Hematopoietic multipotent progenitor cell (in vitro differentiated cells): ENCODE measurements around the gene MAST4. TPM values are rescaled to one million over a fixed set of nuclear protein-coding genes. Genes with fewer than 3 reads are reported as not detected.

Experiments used
- DNase-seq, 3 donors: peaks; one replicate each; pipeline ENCODE4 v3.0.0-alpha.2; 2011 to 2015; ENCODE audit warnings: low read depth in 2 of 3, low spot score in 2 of 3
- total RNA-seq: library from RNA; depleted of rRNA; stranded (reverse); fragments of >200 nt; gene quantifications from one replicate; pipeline ENCODE4 v1.2.3, GENCODE V29; 2012

MAST4 gene
- total RNA-seq, 1 donor = 19.9 TPM

DNA sequence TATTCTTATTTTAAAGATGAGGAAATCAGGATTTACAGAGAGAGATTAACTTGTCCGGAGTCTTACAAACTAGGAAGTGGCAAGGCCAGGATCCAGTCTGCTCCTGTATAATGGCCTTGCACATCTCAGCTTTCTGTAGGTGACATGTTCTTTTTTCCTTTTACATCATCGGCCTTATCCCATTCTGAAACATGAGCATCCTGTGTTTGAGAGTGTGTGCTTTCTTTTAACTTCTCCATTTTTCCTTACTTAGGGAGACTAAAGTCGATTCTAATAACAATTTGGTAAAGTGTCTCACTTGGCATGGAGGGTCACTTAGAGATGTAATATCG, 385.8 kb downstream of the MAST4 start:
- DNase-seq = no peak

DNA sequence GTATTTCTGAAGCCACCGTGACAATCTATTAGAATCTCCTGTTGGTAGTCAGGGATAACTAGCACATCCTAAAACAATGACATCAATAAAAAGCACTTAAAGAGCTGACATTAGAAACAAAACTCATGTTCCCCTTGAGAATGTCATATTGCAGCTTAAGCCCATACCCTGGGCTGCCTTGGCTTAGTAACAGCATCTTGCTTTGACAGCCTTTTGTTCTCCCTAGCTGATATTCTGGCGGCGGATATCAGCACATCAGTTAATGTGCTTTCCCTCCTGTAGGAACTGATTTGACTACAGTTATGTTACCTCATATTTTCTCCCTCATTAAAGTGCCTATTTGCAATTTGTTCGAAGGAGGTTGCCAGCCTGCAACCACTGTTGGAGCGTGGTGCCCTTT, 386.3 kb downstream of the MAST4 start:
- no peak for DNase-seq

DNA sequence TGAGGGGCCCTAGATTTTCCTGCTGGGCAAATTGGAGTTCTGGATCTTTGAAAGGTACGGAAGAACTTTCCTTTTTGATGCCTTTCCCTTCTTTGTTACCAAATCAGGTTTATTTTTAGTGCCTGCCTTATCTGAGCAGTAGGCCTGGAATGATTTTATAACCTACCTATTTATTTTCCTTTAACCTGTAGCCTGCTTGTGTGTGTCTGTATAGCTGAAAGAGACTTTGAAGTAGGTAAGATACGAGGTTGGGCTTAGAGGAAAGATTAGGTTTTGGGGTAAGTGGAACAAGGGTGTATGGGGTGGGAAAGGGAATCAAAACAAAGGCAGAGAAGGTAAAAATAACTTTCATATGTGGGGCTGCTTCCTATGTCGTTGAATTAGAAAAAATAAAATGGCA, 389.2 kb downstream of the MAST4 start:
- no peak for DNase-seq

DNA sequence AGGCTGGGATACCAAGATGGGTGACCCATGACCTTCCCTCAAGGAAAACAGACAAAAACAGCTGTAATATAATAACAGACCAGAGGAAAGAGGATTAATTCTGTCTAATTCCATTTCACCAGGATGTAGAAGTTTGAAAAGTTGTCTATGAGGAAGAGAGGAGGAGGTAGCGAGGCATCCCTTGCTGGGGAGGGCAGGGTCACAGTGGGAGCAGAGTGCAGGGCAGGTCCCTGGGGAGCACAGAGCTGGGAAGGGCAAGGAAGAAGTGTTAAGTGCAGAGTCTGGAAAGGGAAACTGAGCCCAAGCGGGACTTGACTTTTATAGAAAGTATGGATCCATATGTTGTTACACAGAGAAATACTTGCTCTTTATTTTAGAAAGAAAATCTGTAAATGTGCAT, 389.8 kb downstream of the MAST4 start:
- no peak for DNase-seq

DNA sequence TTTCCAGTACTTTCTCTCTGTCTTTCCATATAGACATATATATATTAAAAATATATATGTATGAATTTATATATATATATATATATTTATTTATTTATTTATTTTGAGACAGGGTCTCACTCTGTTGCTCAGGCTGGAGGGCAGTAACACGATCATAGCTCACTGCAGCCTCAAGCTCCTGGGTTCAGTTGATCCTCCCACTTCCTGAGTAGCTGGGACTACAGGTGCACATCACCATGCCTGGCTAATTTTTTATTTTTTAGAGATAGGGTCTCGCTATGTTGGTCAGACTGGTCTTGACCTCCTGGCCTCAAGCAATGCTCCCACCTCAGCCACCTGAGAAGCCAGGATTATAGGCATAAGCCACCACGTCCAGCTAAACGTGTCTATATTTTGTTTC, 390.3 kb downstream of the MAST4 start:
- DNase-seq = no peak

DNA sequence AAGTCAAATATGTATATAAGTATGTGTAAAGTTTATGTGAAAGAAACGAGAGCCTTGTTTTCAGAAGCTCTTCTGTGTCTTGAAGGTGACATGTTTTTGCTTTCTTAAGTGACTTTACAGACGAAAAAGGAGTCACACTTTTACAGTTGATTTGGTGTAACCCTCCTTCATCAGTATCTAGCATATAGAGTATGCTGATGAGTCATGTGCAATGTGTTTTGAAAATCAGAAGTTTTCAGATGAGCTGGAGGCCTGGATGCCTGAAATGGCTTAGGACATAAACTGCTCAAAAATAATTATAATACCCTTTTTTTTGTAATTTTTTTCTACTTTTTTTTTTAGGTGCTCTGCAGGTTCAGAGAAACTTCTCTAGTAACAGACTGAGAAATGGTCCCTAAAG, 390.9 kb downstream of the MAST4 start:
- no peak for DNase-seq

DNA sequence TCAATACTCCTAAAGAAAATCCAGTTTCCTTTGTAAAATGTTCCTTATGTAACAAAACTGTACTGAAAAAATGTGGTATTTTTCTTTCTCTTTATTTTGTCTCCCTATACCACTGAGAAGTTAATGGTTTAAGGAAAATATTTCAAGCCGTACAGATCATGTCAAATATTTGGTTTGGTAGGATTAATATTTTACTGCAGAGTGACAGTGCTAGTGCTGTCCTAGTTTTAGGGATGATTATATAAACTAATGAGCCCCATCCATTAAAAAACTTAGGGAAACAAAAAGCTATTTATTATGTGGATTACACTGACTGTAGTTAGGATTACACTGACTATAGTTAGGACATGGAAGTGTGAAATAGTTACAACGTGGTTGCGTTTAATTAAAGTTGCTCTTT, 391.3 kb downstream of the MAST4 start:
- no peak for DNase-seq

DNA sequence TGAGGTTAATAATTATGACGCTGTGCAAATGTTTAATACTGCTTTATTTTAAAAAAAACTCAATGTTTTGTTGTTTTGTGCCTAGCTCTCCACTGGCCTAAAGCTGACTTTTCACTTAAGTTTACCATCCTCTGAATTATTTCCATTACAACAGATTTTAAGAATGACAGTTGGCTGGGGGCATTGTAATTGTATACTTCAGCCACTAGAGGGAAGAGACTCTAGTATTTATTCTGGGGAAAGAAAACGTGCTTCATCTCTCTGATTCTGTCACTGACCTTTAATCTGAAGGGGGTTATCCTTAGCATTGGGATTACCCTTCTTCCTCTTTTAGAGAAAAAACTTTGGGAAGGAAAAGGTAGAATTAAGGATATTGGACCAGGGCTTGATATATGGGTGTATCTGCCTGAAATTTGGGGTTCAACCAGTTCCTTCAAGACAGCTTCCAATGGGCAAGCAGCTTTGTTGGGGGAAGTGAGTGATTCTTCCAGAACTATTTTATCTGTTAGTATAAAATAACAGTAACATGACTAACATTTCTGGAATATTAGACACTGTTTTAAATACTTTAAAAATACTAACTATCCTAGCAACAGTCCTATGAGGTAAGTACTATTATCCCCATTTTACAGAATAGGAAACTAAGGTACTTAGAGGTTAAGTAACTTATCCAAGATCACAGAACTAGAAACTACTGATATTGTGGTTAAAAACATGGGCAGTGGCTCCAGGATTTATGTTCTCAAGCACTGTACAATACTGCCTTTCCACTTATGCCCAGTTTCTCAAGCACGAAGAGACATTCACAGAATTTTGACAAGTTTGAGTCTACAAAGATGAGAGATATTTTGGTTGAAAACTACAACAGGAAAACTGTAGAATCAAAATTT, 392.0 kb downstream of the MAST4 start:
- peak in 1 of 3 donors; percentile 66 for DNase-seq

DNA sequence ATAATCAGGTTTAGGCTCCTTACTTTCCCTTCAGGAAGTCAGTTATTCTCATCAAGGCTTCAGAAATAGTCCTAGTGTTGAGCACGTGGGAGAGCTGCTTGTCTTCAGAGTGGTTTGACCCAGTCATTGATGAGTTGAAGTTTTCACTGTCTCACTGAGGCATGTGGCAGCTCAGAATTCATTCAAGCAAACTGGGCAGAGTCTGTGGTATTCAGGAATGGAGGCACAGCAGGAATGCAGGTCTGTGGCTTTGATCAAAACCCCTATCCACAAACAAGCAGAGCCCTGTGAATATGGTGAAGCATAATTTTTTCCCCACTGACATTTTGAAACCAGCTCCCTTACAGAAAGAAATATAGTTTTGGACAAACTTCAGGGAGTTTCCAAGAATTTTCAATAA, 393.1 kb downstream of the MAST4 start:
- DNase-seq = no peak

DNA sequence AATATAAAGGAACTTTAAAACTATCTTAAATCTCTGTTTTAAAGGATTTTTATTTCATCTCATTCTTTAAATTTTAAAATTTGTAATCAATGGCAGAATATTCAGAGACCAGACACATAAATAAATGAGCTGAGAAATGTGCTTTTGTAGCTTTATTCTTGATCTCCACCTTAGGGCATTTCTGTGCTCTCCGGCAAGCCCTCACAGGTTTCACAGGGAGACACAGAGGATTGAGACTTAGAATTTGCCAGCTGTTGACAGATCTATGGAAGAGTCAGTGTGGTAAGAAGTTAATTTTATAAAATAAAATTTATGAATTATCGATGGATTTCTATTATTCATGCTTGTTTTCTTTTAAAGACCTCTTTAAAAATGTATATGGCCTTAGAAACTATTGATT, 393.6 kb downstream of the MAST4 start:
- DNase-seq = no peak

DNA sequence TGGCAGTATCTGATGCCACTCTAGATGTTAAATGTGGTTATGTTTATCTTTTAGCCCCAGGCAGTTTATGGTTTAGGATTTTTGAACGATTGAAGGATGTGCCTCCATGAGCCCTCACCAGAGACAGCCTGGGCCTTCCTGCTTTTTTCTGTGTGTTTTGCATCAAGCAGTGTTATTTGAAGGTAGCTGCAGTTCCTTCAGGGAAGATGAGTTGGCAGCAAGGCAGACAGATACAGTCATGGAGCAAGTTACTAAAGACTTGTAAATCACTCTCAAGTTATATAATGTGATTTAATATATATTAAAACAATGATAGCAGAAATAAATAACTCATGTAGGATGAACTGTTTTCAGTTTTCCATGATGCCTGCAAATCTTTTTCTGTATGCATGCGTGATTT, 395.6 kb downstream of the MAST4 start:
- DNase-seq = no peak

DNA sequence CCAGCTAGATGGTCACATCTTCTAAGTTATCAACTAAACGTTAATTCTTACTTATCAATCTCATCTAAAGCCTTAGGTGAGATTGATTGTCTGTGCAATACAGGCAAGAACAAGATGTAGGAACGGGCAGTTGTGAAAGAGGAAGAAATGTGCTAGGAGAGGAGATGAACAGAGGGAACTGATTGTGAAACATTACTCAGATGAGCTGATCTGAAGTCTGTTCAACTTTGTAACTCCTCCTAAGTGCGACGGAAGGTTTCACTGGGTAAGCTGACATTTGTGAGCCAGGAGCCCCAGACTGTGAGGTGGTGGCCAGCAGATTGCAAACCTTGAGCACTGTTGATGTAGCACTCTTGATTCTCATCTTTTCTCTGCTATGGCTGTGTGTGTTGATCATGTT, 396.4 kb downstream of the MAST4 start:
- peak in 1 of 3 donors; percentile 44 for DNase-seq

DNA sequence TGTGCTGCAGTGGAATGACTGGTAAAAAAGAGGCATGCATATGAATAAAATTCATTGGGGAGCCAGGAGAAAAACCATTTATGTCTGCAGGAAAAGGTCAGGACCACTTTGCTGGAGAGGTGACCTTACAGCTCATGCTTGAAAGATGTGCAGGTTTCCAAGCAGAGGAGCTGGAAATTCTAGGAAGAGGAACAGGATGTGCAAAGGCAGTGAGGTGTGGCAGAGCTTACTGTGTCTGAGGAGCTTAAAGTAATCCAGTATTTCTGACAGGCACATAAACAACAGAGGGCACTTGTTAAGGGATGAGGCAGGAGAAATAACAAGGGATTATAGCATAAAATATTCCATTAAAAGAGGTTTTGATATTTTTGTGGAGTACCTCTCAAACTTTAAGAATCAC, 397.3 kb downstream of the MAST4 start:
- no peak for DNase-seq

DNA sequence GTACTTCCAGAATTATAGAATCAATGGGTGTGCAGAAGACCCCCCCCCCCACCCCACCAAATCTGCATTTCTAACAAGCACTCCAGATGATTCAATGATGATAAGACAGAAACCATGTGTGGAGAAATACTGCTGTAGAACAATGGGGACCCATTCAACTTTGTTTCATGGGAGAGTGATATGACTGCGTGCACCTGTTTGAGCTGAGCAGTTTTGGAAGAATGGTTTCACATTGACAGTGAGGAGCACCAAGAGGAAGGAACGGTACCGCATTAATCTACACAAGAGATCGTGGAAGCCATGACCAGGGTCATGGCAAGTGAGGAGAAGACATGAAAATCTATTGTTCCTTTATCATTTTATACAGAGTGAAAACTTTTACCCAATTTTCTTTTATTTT, 397.7 kb downstream of the MAST4 start:
- no peak for DNase-seq

DNA sequence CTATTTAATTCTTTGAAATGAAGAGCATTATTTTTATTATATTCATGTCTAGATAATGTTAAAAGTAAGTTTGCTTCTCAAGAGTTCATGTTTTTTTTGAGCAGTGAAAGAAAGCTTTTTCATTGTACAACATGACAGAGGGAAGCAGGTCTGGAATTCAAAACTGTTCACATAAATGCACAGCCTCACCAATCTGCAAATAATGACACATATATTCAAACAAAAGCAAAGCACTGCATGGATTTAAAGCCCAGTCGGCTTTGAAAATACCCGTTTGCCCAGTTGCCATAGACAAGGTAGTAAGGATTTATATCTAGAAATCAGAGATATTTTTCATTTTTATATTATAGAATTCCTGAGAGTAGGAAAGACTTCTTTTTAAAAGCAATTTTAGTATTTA, 398.6 kb downstream of the MAST4 start:
- no peak for DNase-seq

DNA sequence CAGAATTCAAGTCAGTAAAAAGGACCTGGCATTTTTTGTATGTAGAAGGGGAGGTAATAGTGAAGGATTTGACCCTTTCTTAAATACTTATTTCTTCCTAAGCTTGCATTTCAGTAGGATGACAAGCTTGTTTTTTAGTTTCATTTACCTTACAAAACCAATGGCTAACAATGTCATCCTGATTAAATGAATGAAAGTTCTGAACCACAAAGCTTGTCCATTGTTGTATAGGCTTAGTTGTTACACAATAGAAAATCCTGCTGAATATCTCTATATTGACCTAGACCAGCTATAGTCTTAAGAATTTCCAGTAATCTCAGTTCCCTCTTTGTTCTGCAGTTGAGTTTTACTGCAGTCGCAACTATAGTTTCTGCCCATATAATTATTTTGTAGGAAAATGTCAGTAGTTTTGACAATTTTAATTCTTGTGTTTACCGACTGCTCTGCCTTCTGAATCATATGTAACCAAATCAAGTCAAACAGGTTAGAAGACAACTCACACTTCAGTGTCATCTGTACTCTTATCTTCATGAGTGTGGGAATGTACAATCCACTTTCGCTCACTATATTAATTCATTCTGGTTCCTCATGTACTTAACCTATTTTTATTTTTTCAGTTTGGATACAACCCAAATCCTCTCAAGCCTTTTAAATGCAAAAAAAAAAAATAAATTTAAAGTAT, 404.7 kb downstream of the MAST4 start:
- no peak for DNase-seq

DNA sequence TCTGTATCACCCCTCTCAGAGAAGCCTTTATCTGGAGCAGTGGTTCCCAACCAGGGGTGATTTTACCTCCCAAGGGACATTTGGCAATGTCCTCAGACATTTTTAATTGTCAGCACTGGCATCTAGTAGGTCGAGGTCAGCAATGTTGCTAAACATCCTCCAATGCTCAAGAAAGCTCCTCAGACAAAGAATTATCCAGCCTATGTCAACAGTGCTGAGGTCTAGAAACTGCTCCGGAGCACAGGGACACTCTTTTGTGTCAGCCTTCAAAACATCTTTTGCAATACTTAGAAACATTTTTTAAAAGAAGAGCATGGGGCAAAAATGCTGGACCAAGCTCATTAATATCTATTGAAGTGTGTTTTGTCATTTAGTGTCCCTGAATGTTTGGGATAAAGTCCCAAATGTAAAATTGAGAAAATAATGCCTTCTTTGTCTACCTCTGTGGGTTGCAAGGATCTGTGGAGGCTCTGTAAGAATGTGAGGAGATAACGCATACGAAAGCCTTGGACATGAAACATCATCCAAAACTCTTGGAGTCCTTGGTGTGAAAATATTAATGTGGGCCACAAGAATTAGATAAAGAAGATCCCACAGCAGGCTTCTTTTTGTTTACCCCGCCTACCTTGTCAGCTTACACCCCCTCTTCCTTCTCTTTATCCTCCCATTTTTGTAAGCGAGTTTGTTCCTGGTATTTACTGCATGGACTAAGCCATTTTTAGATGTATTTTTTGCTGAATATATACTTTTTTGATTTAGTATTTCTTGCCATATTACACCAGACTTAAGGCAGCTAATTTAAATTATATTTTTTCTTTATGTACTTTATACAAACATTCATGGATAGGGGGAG, 406.9 kb downstream of the MAST4 start:
- no peak for DNase-seq

DNA sequence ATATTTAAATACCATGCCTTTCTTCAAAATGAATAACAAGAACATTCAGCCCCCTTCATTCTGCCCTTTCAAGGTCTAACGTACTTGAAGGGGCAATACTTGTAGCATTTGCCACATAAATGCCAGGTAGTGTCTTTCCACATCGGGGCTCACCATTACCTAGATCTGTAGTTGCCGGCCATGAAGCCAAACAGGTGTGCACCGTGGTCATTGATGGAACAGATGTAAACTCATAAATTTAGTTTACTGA, 407.4 kb downstream of the MAST4 start:
- DNase-seq = no peak

DNA sequence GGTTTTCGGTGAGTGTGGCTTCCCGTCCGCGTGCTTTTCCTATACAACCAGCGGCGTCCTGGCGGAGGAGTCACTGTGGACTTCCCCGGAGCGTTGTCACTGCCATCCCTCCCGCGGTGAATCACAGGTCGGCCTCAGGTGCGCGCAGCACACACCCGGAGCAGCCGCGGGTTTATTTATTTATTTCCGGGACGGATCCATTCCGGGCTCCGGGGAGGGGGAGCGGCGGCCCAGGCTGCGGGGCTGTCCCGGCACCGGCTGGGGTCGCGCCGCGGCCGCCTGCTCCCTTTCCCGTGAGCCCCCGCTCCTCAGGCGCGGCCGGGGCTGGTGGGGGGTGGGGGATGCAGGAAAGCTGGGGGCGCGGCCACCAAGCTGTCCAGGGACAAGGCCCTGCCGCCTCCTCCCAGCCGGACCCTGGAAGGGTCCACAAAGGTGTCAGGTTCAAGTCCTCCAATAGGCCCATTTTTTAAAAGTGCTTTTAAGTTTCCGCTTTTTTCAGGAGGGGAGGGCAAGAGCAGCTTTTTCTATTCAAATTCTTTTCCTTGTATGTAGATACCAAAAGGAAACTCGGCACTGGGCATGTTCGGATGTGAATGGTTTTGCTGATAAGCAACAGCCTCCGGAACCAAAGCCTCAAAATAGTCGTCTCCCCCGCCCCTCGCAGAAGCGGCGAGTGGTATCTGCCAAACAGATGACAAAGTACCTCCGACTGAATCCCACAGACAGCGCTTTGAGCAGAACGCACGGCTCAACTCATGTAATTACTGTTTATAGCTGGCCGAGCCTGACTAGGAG, 407.9 kb downstream of the MAST4 start:
- peak; percentile 69 to 98 (median 97) for DNase-seq

DNA sequence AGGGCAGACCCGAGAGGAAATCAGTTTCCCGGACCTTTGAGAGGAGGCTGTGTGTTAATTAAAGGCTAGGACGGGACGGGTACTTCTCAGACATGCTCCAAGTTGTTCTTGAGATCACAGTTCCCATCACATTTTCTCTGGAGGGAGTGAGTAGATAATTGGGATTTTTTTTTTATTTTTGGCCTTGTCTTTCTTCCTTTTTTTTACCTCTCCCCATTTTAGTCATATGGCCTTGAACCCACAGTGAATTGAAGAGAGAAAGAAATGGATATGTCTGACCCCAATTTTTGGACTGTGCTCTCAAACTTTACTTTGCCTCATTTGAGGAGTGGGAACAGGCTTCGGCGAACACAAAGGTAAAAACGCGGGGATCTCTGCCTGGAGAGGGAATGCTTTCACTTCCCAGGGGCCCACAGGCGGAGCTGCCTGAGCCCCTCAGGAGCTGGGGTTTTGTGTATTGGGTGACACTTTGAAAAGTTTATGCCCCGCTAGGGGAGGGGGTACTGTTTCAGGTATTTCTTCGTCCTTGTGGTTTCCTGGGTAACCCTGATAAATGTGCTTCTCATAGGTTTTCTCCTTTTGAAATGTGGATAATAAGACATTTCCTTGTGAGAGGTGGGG, 408.6 kb downstream of the MAST4 start:
- DNase-seq = no peak
